IPS-NIHi11 (cell line): ENCODE results near the gene NRP1.
"Not testable (repeated sequence)": the region's sequence is repeated elsewhere in the genome, so short reads cannot be mapped to it uniquely, and the experiment has no call there.

Experiments used
- DNase-seq: peaks from one replicate; pipeline ENCODE4 v3.0.0; 2012; ENCODE audit warnings: mixed read lengths, low spot score

Gene NRP1

GRCh38 chr10:33150889-33151288, 183.6 kb downstream of the NRP1 start:
- no peak for DNase-seq

GRCh38 chr10:33150146-33150545, 184.3 kb downstream of the NRP1 start:
- no peak for DNase-seq

- no peak for DNase-seq
Measured at GRCh38 chr10:33147013-33147310, 187.5 kb downstream of the NRP1 start.

GRCh38 chr10:33146189-33147012, 188.1 kb downstream of the NRP1 start:
- no peak for DNase-seq

- DNase-seq, result no peak
Measured at GRCh38 chr10:33145451-33146188, 188.8 kb downstream of the NRP1 start.

GRCh38 chr10:33143160-33143728, 191.2 kb downstream of the NRP1 start:
- no peak for DNase-seq

GRCh38 chr10:33142295-33142694, 192.2 kb downstream of the NRP1 start:
- DNase-seq, result no peak

- no peak for DNase-seq
Measured at GRCh38 chr10:33141251-33141650, 193.2 kb downstream of the NRP1 start.

GRCh38 chr10:33139181-33139646, 195.3 kb downstream of the NRP1 start:
- DNase-seq, result no peak

- not testable (repeated sequence) for DNase-seq
Measured at GRCh38 chr10:33138686-33139085, 195.8 kb downstream of the NRP1 start.

- DNase-seq, result no peak
Measured at GRCh38 chr10:33137356-33138005, 197.0 kb downstream of the NRP1 start.

GRCh38 chr10:33136781-33137180, 197.7 kb downstream of the NRP1 start:
- no peak for DNase-seq

GRCh38 chr10:33136271-33136670, 198.2 kb downstream of the NRP1 start:
- DNase-seq, result no peak

- peak; percentile 52 for DNase-seq
Measured at GRCh38 chr10:33134011-33134751, 200.3 kb downstream of the NRP1 start.

GRCh38 chr10:33133557-33133956, 200.9 kb downstream of the NRP1 start:
- DNase-seq, result no peak

- peak; percentile 29 for DNase-seq
Measured at GRCh38 chr10:33132626-33133025, 201.8 kb downstream of the NRP1 start.

GRCh38 chr10:33129996-33130386, 204.5 kb downstream of the NRP1 start:
- DNase-seq, result no peak

- DNase-seq, result no peak
Measured at GRCh38 chr10:33129141-33129995, 205.1 kb downstream of the NRP1 start.

- no peak for DNase-seq
Measured at GRCh38 chr10:33127622-33128021, 206.8 kb downstream of the NRP1 start.
